HepG2 (cell line): ENCODE results near the gene LRRC4C.

Experiments
- AGO2 ChIP-seq: fragments of 200-400 bp; formaldehyde crosslinking; optimal IDR thresholded peaks from 2 replicates; pipeline ENCODE3; 2017; ENCODE audit warnings: mild to moderate bottlenecking, low read depth, low read length, moderate library complexity
- CENPBD1 ChIP-seq: sonication (generic); formaldehyde crosslinking; IDR thresholded peaks from 2 replicates; pipeline ENCODE4 v1.8.0; 2022; ENCODE audit warnings: missing genetic modification reagents, low read depth, mild to moderate bottlenecking, borderline replicate concordance
- NFIB ChIP-seq: sonication (generic); formaldehyde crosslinking; IDR thresholded peaks from 2 replicates; pipeline ENCODE4 v1.9.0; 2021; ENCODE audit warnings: missing genetic modification reagents, mild to moderate bottlenecking, borderline replicate concordance
- ZNF335 ChIP-seq: sonication (generic); formaldehyde crosslinking; IDR thresholded peaks from 2 replicates; pipeline ENCODE4 v1.4.0; 2020; ENCODE audit warnings: missing genetic modification reagents
- ZSCAN30 ChIP-seq: sonication (generic); formaldehyde crosslinking; IDR thresholded peaks from 2 replicates; pipeline ENCODE4 v1.5.0; 2020; ENCODE audit warnings: mild to moderate bottlenecking, missing genetic modification reagents
- TF ChIP-seq, protein P1 (sequence below), 2 experiments: sonication (generic) in 1 of 2; formaldehyde crosslinking in 1 of 2; IDR thresholded peaks; 2 replicates each; pipeline versions ENCODE4 v1.4.0 to v1.6.1; 2018 to 2020; ENCODE audit warnings: missing genetic modification reagents in 2 of 2, borderline replicate concordance in 1 of 2, low read depth in 1 of 2, mild to moderate bottlenecking in 1 of 2, missing biosample characterization in 1 of 2
- TF ChIP-seq, protein P2 (sequence below): sonication (generic); formaldehyde crosslinking; IDR thresholded peaks from 2 replicates; pipeline ENCODE4 v1.9.0; 2021; ENCODE audit warnings: missing genetic modification reagents, borderline replicate concordance

DNA sequence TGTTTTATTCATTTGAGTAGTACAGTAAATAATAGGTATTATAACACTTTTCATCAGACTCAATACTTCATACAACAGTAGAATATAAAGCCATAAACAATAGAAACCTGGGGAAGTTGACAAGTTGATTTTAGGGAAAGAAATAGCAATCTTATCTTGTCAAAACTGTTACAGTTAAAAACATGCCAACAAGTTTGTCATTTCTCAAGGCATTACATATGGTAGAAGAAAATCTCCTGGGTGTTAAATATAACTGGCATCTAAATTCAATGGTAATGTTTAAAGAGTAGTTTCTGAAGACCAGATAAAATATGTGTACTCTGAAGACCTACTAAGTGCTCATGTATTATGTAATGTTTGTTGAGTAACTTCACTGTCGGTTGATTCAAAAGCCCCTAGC lies 75.1 kb downstream of the LRRC4C start:
- TF ChIP-seq, protein P1, sequence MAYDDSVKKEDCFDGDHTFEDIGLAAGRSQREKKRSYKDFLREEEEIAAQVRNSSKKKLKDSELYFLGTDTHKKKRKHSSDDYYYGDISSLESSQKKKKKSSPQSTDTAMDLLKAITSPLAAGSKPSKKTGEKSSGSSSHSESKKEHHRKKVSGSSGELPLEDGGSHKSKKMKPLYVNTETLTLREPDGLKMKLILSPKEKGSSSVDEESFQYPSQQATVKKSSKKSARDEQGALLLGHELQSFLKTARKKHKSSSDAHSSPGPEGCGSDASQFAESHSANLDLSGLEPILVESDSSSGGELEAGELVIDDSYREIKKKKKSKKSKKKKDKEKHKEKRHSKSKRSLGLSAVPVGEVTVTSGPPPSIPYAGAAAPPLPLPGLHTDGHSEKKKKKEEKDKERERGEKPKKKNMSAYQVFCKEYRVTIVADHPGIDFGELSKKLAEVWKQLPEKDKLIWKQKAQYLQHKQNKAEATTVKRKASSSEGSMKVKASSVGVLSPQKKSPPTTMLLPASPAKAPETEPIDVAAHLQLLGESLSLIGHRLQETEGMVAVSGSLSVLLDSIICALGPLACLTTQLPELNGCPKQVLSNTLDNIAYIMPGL (CRISPR knock-in tag; IDR thresholded peaks at IDR 0.05; ENCODE audit: borderline replicate concordance in 1 of 2, low read depth in 1 of 2): no peak
- TF ChIP-seq ZSCAN30 (CRISPR knock-in tag) (no peak), AGO2 (no peak), ZNF335 (no peak), NFIB (CRISPR knock-in tag) (no peak), CENPBD1 (CRISPR knock-in tag) (no peak)
- TF ChIP-seq, protein P2, sequence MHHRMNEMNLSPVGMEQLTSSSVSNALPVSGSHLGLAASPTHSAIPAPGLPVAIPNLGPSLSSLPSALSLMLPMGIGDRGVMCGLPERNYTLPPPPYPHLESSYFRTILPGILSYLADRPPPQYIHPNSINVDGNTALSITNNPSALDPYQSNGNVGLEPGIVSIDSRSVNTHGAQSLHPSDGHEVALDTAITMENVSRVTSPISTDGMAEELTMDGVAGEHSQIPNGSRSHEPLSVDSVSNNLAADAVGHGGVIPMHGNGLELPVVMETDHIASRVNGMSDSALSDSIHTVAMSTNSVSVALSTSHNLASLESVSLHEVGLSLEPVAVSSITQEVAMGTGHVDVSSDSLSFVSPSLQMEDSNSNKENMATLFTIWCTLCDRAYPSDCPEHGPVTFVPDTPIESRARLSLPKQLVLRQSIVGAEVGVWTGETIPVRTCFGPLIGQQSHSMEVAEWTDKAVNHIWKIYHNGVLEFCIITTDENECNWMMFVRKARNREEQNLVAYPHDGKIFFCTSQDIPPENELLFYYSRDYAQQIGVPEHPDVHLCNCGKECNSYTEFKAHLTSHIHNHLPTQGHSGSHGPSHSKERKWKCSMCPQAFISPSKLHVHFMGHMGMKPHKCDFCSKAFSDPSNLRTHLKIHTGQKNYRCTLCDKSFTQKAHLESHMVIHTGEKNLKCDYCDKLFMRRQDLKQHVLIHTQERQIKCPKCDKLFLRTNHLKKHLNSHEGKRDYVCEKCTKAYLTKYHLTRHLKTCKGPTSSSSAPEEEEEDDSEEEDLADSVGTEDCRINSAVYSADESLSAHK (CRISPR knock-in tag): no peak
